ENCODE measurements around the gene PSMA7. TPM values are rescaled to one million over a fixed set of nuclear protein-coding genes. Genes with fewer than 3 reads are reported as not detected.

The PSMA7 gene
- total RNA-seq, 2 donors from 2014 or later = 174 to 176 TPM

- peak; percentile 65 to 85 (median 78) for DNase-seq
- peak overlapping the region in 1 of 4 donors; percentile 10 for H3K27ac ChIP-seq
- H3K4me3 ChIP-seq = no peak overlapping the region
- H3K27me3 ChIP-seq = no peaks in the 10 kb centered on the region
- H3K36me3 ChIP-seq (replicated peaks in 1 of 2; ENCODE audit: insufficient read depth in 1 of 2, low read depth in 2 of 2) = peaks cover 13 to 43% of the 10 kb centered on the region in 2 donors
- H3K9me3 ChIP-seq = no peaks in the 10 kb centered on the region
- H3K4me1 ChIP-seq = peaks cover 14% of the 10 kb centered on the region
- 46% methylated on average over 8 of the region's 8 CpGs for WGBS, 2 donors
- ATAC-seq = peak; percentile 51
- intact Hi-C loops (cut with DNase I) = loop anchor here (5.0 kb wide), 1 partner anchor 109 kb away; no protein-coding TSS in a partner anchor
- TF ChIP-seq, protein P1, sequence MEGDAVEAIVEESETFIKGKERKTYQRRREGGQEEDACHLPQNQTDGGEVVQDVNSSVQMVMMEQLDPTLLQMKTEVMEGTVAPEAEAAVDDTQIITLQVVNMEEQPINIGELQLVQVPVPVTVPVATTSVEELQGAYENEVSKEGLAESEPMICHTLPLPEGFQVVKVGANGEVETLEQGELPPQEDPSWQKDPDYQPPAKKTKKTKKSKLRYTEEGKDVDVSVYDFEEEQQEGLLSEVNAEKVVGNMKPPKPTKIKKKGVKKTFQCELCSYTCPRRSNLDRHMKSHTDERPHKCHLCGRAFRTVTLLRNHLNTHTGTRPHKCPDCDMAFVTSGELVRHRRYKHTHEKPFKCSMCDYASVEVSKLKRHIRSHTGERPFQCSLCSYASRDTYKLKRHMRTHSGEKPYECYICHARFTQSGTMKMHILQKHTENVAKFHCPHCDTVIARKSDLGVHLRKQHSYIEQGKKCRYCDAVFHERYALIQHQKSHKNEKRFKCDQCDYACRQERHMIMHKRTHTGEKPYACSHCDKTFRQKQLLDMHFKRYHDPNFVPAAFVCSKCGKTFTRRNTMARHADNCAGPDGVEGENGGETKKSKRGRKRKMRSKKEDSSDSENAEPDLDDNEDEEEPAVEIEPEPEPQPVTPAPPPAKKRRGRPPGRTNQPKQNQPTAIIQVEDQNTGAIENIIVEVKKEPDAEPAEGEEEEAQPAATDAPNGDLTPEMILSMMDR (IDR thresholded peaks at IDR 0.05) = peak; percentile 55 to 82 (median 77)
- TF ChIP-seq POLR2A (IDR thresholded peaks at IDR 0.05) = no peak
Observed at GRCh38 chr20:62136283-62137091, 6.7 kb downstream of the PSMA7 start.

DNA sequence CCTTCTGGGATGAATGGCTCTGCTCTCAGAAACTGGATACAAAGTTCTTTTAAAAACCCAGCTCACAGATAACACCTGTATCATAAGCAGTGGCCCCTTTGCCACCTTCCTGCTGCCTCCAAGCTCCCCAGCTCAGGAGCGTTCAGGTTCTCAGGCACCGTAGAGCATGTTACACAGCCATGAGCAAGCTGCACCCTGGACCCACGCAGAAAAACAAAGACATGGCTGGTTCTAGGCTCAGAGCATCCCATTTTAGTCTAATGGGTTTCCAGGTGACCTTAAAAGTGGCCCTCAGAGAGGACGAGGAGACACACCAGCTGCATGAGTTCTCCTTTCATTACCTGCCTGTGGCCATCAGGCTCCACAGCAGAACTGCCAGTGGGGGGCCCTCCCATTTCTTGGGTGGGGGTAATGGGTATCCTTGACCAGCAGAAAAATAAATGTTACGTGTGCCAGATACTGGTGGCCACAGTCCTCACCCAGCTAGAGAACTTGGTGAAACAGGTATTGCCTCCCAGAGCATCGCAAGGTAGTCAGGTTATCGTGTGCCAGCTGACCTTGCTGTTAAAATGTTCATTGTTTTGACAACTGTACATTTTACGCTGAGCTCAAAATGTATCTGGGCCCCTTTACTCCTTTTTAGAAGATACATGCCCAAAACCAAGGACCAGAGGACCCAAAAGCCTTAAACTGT is 7.5 kb downstream of the PSMA7 start:
- intact Hi-C loops (cut with DNase I) = loop anchor here (5.0 kb wide), 1 partner anchor 108 kb away; no protein-coding TSS in a partner anchor
- Histone ChIP-seq H3K9me3 (no peaks in the 10 kb centered on the region), H3K4me1 (peaks cover 7% of the 10 kb centered on the region), H3K4me3 (no peak overlapping the region), H3K36me3 (replicated peaks in 1 of 2; ENCODE audit: insufficient read depth in 1 of 2, low read depth in 2 of 2) (peaks cover 20 to 48% of the 10 kb centered on the region in 2 donors), H3K27me3 (no peaks in the 10 kb centered on the region), H3K27ac (no peak overlapping the region)
- ATAC-seq = no peak
- DNase-seq = no peak
- 90 to 94% methylated on average over 7 to 8 of the region's 8 CpGs for WGBS, 2 donors
- no peak for TF ChIP-seq POLR2A (IDR thresholded peaks at IDR 0.05)
- TF ChIP-seq, protein P1 (IDR thresholded peaks at IDR 0.05) = no peak

DNA sequence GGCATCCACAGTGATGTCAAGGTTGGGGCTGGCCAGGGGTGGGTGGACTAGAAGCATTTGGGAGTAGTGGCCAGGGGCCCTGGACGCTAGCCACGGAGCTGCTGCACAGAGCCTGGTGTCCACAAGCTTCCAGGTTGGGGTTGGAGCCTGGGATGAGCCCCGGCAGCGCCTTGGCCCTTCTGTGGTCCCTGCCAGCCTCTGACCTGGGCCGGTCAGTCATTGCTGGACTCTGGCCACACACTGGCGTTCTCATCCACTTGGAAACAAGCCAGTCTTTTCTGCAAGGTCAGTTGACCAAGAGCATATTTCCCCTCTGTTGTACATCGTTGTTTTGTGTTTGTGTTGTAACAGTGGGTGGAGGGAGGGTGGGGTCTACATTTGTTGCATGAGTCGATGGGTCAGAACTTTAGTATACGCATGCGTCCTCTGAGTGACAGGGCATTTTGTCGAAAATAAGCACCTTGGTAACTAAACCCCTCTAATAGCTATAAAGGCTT is 8.4 kb downstream of the PSMA7 start:
- intact Hi-C loops (cut with DNase I) = loop anchor here (5.0 kb wide), 1 partner anchor 107 kb away; no protein-coding TSS in a partner anchor
- WGBS, 2 donors = 39 to 48% methylated on average over 11 of the region's 11 CpGs
- Histone ChIP-seq H3K36me3 (replicated peaks in 1 of 2; ENCODE audit: insufficient read depth in 1 of 2, low read depth in 2 of 2) (peaks cover 20 to 52% of the 10 kb centered on the region in 2 donors), H3K27me3 (no peaks in the 10 kb centered on the region), H3K9me3 (no peaks in the 10 kb centered on the region), H3K4me1 (no peaks in the 10 kb centered on the region), H3K4me3 (no peak overlapping the region), H3K27ac (peak overlapping the region in 1 of 4 donors; percentile 29)
- DNase-seq = peak in 2 of 4 donors; percentile 40 to 43
- ATAC-seq = peak; percentile 26
- no peak for TF ChIP-seq POLR2A (IDR thresholded peaks at IDR 0.05)
- TF ChIP-seq, protein P1 (IDR thresholded peaks at IDR 0.05) = no peak

DNA sequence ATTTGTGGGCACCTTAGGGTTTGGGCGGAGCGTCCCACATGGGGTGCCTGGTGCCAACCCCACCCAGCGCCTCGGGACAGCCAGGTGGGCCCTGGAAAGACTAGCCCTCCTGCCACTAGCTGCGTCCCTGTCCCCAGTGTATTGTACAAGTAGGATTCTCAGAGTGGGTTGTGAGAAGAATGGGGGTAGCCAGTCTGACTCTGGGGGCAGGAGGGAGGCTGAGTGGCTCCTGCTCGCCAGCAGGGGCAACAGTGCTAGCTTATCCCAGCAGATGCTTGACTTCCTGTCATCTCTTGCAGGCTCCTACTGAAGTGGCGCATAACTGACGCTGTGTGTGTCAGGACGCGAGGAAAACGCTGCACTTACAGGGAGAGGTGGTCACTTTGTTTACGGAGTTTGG is 9.3 kb downstream of the PSMA7 start:
- Histone ChIP-seq H3K27me3 (no peaks in the 10 kb centered on the region), H3K4me1 (no peaks in the 10 kb centered on the region), H3K4me3 (no peak overlapping the region), H3K9me3 (no peaks in the 10 kb centered on the region), H3K36me3 (replicated peaks in 1 of 2; ENCODE audit: insufficient read depth in 1 of 2, low read depth in 2 of 2) (peaks cover 11 to 47% of the 10 kb centered on the region in 2 donors), H3K27ac (no peak overlapping the region)
- ATAC-seq (no peak), DNase-seq (no peak)
- 90 to 92% methylated on average over 7 to 12 of the region's 12 CpGs for WGBS, 2 donors
- TF ChIP-seq POLR2A (IDR thresholded peaks at IDR 0.05) = no peak
- TF ChIP-seq, protein P1 (IDR thresholded peaks at IDR 0.05) = no peak
- intact Hi-C loops (cut with DNase I) = no loop called here

Data from body of pancreas (tissue), 4 donors.